SK-N-SH (cell line): Measurements from ENCODE around the gene MYO3A. TPM values are rescaled to one million over a fixed set of nuclear protein-coding genes. Genes with fewer than 3 reads are reported as not detected.

ENCODE experiments used
- CTCF ChIA-PET: fragments of 300-600, 350-600 bp; formaldehyde crosslinking; extraction: SDS; loops from one replicate; lab custom pipeline; 2021; lab: Yijun Ruan, JAX
- POLR2A ChIA-PET: fragments of 350-600 bp; sonication (Branson Sonifier 250); formaldehyde crosslinking; extraction: SDS; loops from one replicate; lab custom pipeline; 2020; ENCODE audit warnings: antibody characterized with exemption, inconsistent platforms; lab: Yijun Ruan, JAX
- DNase-seq: peaks from one replicate; pipeline ENCODE4 v3.0.0; 2012
- H2AFZ ChIP-seq: fragments of 200-600 bp; sonication (generic); 2 replicates; pipeline ENCODE4 v1.8.1; 2016; ENCODE audit warnings: antibody characterized with exemption, mild to moderate bottlenecking, low read depth
- H3F3A ChIP-seq: fragments of 200-600 bp; sonication (generic); replicated peaks from 2 replicates; pipeline ENCODE3; 2016; ENCODE audit warnings: antibody characterized with exemption, mild to moderate bottlenecking; ENCODE audit not compliant: insufficient read depth
- H3K27ac ChIP-seq, 2 experiments: fragments of 200-500 bp in 1 of 2; fragments of 200-600 bp in 1 of 2; sonication (Bioruptor generic) in 1 of 2; sonication (generic), shearing (Covaris generic) in 1 of 2; 2 replicates each; pipeline versions ENCODE4 v1.5.1 to v1.6.1; 2014 to 2016; ENCODE audit warnings: low read depth in 2 of 2, inconsistent platforms in 1 of 2, low read length in 1 of 2, mild to moderate bottlenecking in 1 of 2, mixed read lengths in 1 of 2
- H3K27me3 ChIP-seq: fragments of 200-600 bp; sonication (generic), shearing (Covaris generic); 2 replicates; pipeline ENCODE4 v1.6.1; 2016; ENCODE audit warnings: mixed run types; ENCODE audit not compliant: insufficient read depth
- H3K36me3 ChIP-seq, 2 experiments: fragments of 200-500 bp in 1 of 2; fragments of 200-600 bp in 1 of 2; sonication (Bioruptor generic) in 1 of 2; sonication (generic) in 1 of 2; replicated peaks in 1 of 2; 2 replicates each; pipeline versions ENCODE3 to v1.5.1; 2014 to 2016; ENCODE audit warnings: low read length in 1 of 2, mild to moderate bottlenecking in 1 of 2; ENCODE audit not compliant: insufficient read depth in 2 of 2, control insufficient read depth in 1 of 2
- H3K4me1 ChIP-seq, 2 experiments: fragments of 200-500 bp in 1 of 2; fragments of 200-600 bp in 1 of 2; sonication (Bioruptor generic) in 1 of 2; sonication (generic), shearing (Covaris generic) in 1 of 2; 2 replicates each; pipeline versions ENCODE4 v1.5.1 to v1.6.1; 2014 to 2016; ENCODE audit warnings: low read depth in 1 of 2, low read length in 1 of 2, mixed run types in 1 of 2; ENCODE audit not compliant: insufficient read depth in 2 of 2, control insufficient read depth in 1 of 2
- H3K4me2 ChIP-seq: fragments of 200-600 bp; sonication (generic), shearing (Covaris generic); 2 replicates; pipeline ENCODE4 v1.6.1; 2017; ENCODE audit warnings: mixed run types
- H3K4me3 ChIP-seq, 2 experiments: fragments of 200-500 bp in 1 of 2; fragments of 200-600 bp in 1 of 2; sonication (Bioruptor generic) in 1 of 2; sonication (generic), shearing (Covaris generic) in 1 of 2; 2 replicates each; pipeline versions ENCODE4 v1.5.1 to v1.8.1; 2014 to 2016; ENCODE audit warnings: low read depth in 2 of 2, inconsistent platforms in 1 of 2, low read length in 1 of 2, mild to moderate bottlenecking in 1 of 2, mixed read lengths in 1 of 2, moderate library complexity in 1 of 2
- H3K79me2 ChIP-seq: fragments of 200-600 bp; sonication (generic); 2 replicates; pipeline ENCODE4 v1.8.1; 2017; ENCODE audit warnings: mild to moderate bottlenecking; ENCODE audit not compliant: insufficient read depth
- H3K9ac ChIP-seq: fragments of 200-600 bp; sonication (generic); 2 replicates; pipeline ENCODE4 v1.6.1; 2017; ENCODE audit warnings: mixed run types
- H3K9me2 ChIP-seq: fragments of 200-600 bp; sonication (generic); 2 replicates; pipeline ENCODE4 v1.6.1; 2017; ENCODE audit warnings: mixed run types
- H3K9me3 ChIP-seq: fragments of 200-600 bp; sonication (generic); 2 replicates; pipeline ENCODE4 v1.6.1; 2017; ENCODE audit warnings: mixed run types, mild to moderate bottlenecking, moderate library complexity
- H4K20me1 ChIP-seq: fragments of 200-600 bp; sonication (generic); 2 replicates; pipeline ENCODE4 v1.6.1; 2017; ENCODE audit warnings: mild to moderate bottlenecking, mixed run types; ENCODE audit not compliant: insufficient read depth
- CHD2 ChIP-seq: fragments of 150-350 bp; IDR thresholded peaks from 2 replicates; pipeline ENCODE4 v1.6.1; 2018; ENCODE audit warnings: low read length; ENCODE audit not compliant: partially characterized antibody
- CTCF ChIP-seq: fragments of 200-600 bp; sonication (generic); IDR thresholded peaks from 2 replicates; pipeline ENCODE4 v1.6.1; 2017; ENCODE audit warnings: antibody characterized with exemption, mild to moderate bottlenecking, moderate library complexity
- EZH2phosphoT487 ChIP-seq: fragments of 200-600 bp; sonication (generic); IDR thresholded peaks from 2 replicates; pipeline ENCODE4 v1.6.1; 2017; ENCODE audit warnings: low read depth, mixed run types, mild to moderate bottlenecking, antibody characterized with exemption, moderate library complexity, borderline replicate concordance
- FOSL2 ChIP-seq: IDR thresholded peaks from 2 replicates; pipeline ENCODE4 v1.4.0; 2012; ENCODE audit warnings: low read depth, mild to moderate bottlenecking, moderate library complexity, borderline replicate concordance
- GABPA ChIP-seq: IDR thresholded peaks from 2 replicates; pipeline ENCODE4 v1.4.0; 2012; ENCODE audit warnings: low read depth, mild to moderate bottlenecking
- GATA2 ChIP-seq: sonication (generic); formaldehyde crosslinking; IDR thresholded peaks from 2 replicates; pipeline ENCODE4 v1.5.0; 2020; ENCODE audit warnings: mild to moderate bottlenecking, missing genetic modification reagents
- IRF3 ChIP-seq: fragments of 150-350 bp; IDR thresholded peaks from 2 replicates; pipeline ENCODE4 v1.6.1; 2016; ENCODE audit warnings: mild to moderate bottlenecking, low read depth, low read length
- JUND ChIP-seq: IDR thresholded peaks from 2 replicates; pipeline ENCODE4 v1.4.0; 2012
- MAX ChIP-seq: IDR thresholded peaks from 2 replicates; pipeline ENCODE4 v1.4.0; 2012; ENCODE audit warnings: low read depth
- MEF2A ChIP-seq: IDR thresholded peaks from 2 replicates; pipeline ENCODE4 v1.4.0; 2012; ENCODE audit warnings: low read depth, borderline replicate concordance
- NFIC ChIP-seq: IDR thresholded peaks from 2 replicates; pipeline ENCODE4 v1.4.0; 2012; ENCODE audit warnings: borderline replicate concordance
- NRF1 ChIP-seq: IDR thresholded peaks from 2 replicates; pipeline ENCODE4 v1.6.1; 2012; ENCODE audit warnings: low read depth, mild to moderate bottlenecking, low read length
- POLR2AphosphoS5 ChIP-seq: IDR thresholded peaks from 2 replicates; pipeline ENCODE4 v1.6.1; 2012; ENCODE audit warnings: low read depth, low read length
- RCOR1 ChIP-seq: fragments of 150-350 bp; IDR thresholded peaks from 2 replicates; pipeline ENCODE4 v1.6.1; 2017; ENCODE audit warnings: antibody characterized with exemption, low read length
- RXRA ChIP-seq: IDR thresholded peaks from 2 replicates; pipeline ENCODE4 v1.4.0; 2012; ENCODE audit warnings: low read depth, mild to moderate bottlenecking, borderline replicate concordance
- SMC3 ChIP-seq: IDR thresholded peaks from 2 replicates; pipeline ENCODE4 v1.6.1; 2012; ENCODE audit warnings: low read depth, low read length, improper control_type of control experiment
- TAF1 ChIP-seq: IDR thresholded peaks from 2 replicates; pipeline ENCODE4 v1.6.1; 2012; ENCODE audit warnings: low read depth, mild to moderate bottlenecking, low read length, moderate library complexity, borderline replicate concordance
- TCF12 ChIP-seq: IDR thresholded peaks from 2 replicates; pipeline ENCODE4 v1.4.0; 2012
- YY1 ChIP-seq: IDR thresholded peaks from 2 replicates; pipeline ENCODE4 v1.4.0; 2012; ENCODE audit warnings: low read depth, mild to moderate bottlenecking
- WGBS: methylation state at CpG from one replicate; pipeline ENCODE4 v1.1.6; 2017; ENCODE audit warnings: low lambda C conversion rate; 5-methylcytosine and 5-hydroxymethylcytosine counted together
- polyA plus RNA-seq, 3 experiments: library from polyadenylated mRNA; depleted of rRNA; stranded (reverse); fragments of >200 nt; gene quantifications; 2 replicates each; pipeline ENCODE4 v1.2.3, GENCODE V29; 2012
- TF ChIP-seq, protein P1 (sequence below): IDR thresholded peaks from 2 replicates; pipeline ENCODE4; 2012
- TF ChIP-seq, protein P2 (sequence below): IDR thresholded peaks from 2 replicates; pipeline ENCODE4 v1.4.0; 2012; ENCODE audit warnings: low read depth, borderline replicate concordance

Gene MYO3A
- polyA plus RNA-seq, 1 of the 3 experiments (the other 2 are of a cell fraction): not detected

GRCh38 chr10:26220901-26221300 lies 286.9 kb downstream of the MYO3A start:
- Histone ChIP-seq H3K9ac (no peak overlapping the region), H3K4me3 (no peak overlapping the region), H3K27ac (no peak overlapping the region), H2AFZ (no peak overlapping the region), H3K27me3 (peaks cover 33% of the 10 kb centered on the region; the same call in 1 of the 2 replicates), H3K4me2 (no peak overlapping the region), H3K79me2 (no peaks in the 10 kb centered on the region), H3K9me2 (no peaks in the 10 kb centered on the region), H3K4me1 (no peaks in the 10 kb centered on the region; a peak in 1 of 4 replicates), H3K36me3 (no peaks in the 10 kb centered on the region), H3F3A (no peaks in the 10 kb centered on the region), H3K9me3 (no peaks in the 10 kb centered on the region), H4K20me1 (no peaks in the 10 kb centered on the region)
- CTCF ChIA-PET: no interaction called here
- DNase-seq: no peak
- POLR2A ChIA-PET: no interaction called here
- TF ChIP-seq, protein P1, sequence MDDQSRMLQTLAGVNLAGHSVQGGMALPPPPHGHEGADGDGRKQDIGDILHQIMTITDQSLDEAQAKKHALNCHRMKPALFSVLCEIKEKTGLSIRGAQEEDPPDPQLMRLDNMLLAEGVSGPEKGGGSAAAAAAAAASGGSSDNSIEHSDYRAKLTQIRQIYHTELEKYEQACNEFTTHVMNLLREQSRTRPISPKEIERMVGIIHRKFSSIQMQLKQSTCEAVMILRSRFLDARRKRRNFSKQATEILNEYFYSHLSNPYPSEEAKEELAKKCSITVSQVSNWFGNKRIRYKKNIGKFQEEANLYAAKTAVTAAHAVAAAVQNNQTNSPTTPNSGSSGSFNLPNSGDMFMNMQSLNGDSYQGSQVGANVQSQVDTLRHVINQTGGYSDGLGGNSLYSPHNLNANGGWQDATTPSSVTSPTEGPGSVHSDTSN: no peak
- no peak for TF ChIP-seq FOSL2
- no peak for TF ChIP-seq NFIC
- TF ChIP-seq, protein P2, sequence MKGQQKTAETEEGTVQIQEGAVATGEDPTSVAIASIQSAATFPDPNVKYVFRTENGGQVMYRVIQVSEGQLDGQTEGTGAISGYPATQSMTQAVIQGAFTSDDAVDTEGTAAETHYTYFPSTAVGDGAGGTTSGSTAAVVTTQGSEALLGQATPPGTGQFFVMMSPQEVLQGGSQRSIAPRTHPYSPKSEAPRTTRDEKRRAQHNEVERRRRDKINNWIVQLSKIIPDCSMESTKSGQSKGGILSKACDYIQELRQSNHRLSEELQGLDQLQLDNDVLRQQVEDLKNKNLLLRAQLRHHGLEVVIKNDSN: no peak
- TF ChIP-seq EZH2phosphoT487: no peak
- TF ChIP-seq CHD2: no peak
- TF ChIP-seq NRF1: no peak

DNA sequence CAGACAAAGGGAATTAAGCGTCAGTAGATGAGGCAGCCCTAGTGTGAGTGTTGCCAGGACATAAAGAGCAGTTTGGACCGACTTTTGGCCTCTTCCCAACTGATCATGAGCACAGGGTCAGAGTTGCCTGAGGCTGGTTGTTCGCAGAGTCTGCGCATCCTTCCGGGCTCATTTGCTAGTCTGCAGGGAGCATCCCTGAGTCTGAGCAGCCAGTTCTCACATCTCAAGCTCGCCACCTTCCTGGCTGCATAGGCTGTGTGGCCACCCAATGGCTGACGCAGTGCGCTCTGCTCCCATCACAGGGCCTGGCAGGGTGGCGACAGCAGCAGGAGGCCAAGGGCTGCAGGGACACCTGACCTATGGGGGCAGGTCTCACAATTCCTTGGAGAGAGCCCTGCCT lies 287.5 kb downstream of the MYO3A start:
- H3K36me3 ChIP-seq: no peaks in the 10 kb centered on the region
- no peaks in the 10 kb centered on the region for H4K20me1 ChIP-seq
- DNase-seq: peak; percentile 9
- TF ChIP-seq TAF1: no peak
- TF ChIP-seq EZH2phosphoT487: no peak
- no peak for TF ChIP-seq CTCF
- no peak for TF ChIP-seq CHD2
- TF ChIP-seq SMC3: no peak
- no peak for TF ChIP-seq MEF2A
- no peak for TF ChIP-seq YY1
- no peak for TF ChIP-seq RCOR1
- TF ChIP-seq, protein P2: no peak
- TF ChIP-seq POLR2AphosphoS5: no peak
- no peak for TF ChIP-seq GATA2 (CRISPR knock-in tag)
- no peak for TF ChIP-seq GABPA
- no peak for TF ChIP-seq TCF12
- no peak for TF ChIP-seq MAX
- no peak for TF ChIP-seq NRF1
- no peak for TF ChIP-seq JUND
- TF ChIP-seq, protein P1: no peak
- TF ChIP-seq RXRA: no peak
- TF ChIP-seq IRF3: no peak
- no peak for TF ChIP-seq NFIC
- H3K9me3 ChIP-seq: no peaks in the 10 kb centered on the region
- no peak overlapping the region for H3K4me2 ChIP-seq
- ChIA-PET POLR2A (no interaction called here), CTCF (no interaction called here)
- no peaks in the 10 kb centered on the region for H3K79me2 ChIP-seq
- peaks cover 27% of the 10 kb centered on the region; the same call in 1 of the 2 replicates for H3K27me3 ChIP-seq
- H3K9ac ChIP-seq: no peak overlapping the region
- no peak overlapping the region for H3K27ac ChIP-seq
- no peaks in the 10 kb centered on the region for H3K9me2 ChIP-seq
- WGBS: 3% methylated on average over 6 of the region's 9 CpGs
- no peaks in the 10 kb centered on the region for H3F3A ChIP-seq
- H3K4me1 ChIP-seq: no peaks in the 10 kb centered on the region; a peak in 1 of 4 replicates
- H2AFZ ChIP-seq: no peak overlapping the region
- no peak overlapping the region for H3K4me3 ChIP-seq
